ENCODE results near the gene AFG1L.

- TF ChIP-seq MAX (IDR thresholded peaks at IDR 0.05) (no peak), SRF (IDR thresholded peaks at IDR 0.05; ENCODE audit: low read depth) (no peak), SIN3A (IDR thresholded peaks at IDR 0.05; ENCODE audit: low read depth) (no peak), POLR2A (IDR thresholded peaks at IDR 0.05; ENCODE audit: borderline replicate concordance, extremely low read depth, insufficient read depth, insufficient read length) (no peak), CTCF (IDR thresholded peaks at IDR 0.05 in 2 of 3, conservative IDR thresholded peaks at IDR 0.05 in 1 of 3; ENCODE audit: borderline replicate concordance in 1 of 3, insufficient read depth in 1 of 3, low read depth in 2 of 3, low read length in 2 of 3) (no peak), RAD21 (IDR thresholded peaks at IDR 0.05; ENCODE audit: low read depth) (no peak), YY1 (IDR thresholded peaks at IDR 0.05; ENCODE audit: extremely low read depth, insufficient replicate concordance, low read depth, low read length) (no peak), TCF7L2 (IDR thresholded peaks at IDR 0.05; ENCODE audit: borderline replicate concordance, extremely low read depth, insufficient read depth, insufficient read length) (no peak), EZH2 (IDR thresholded peaks at IDR 0.05) (no peak), EZH2phosphoT487 (IDR thresholded peaks at IDR 0.05; ENCODE audit: borderline replicate concordance) (no peak), ZNF274 (IDR thresholded peaks at IDR 0.05; ENCODE audit: low read depth, low read length) (no peak), CBX3 (IDR thresholded peaks at IDR 0.05; ENCODE audit: low read depth) (no peak)
These were observed 126.5 kb downstream of the AFG1L start for GRCh38 chr6:108421366-108421765.

All from HCT116 (cell line).